Central memory CD8-positive, alpha-beta T cell (primary cell): ENCODE measurements around the gene RASA3.
A peak's percentile ranks its signal among the peaks of the same experiment; 100 is the strongest.

ENCODE experiments used
- ATAC-seq: fragments of 150-1000 bp; cut with Tn5 transposase; replicated peaks from 2 replicates; pipeline ENCODE4 v1.10.0; 2022; ENCODE audit warnings: mild to moderate bottlenecking, moderate FRiP score, moderate number of reproducible peaks; ENCODE audit not compliant: poor library complexity, severe bottlenecking; ENCODE audit errors: extremely low read depth
- DNase-seq, 2 donors: peaks; one replicate each; pipeline ENCODE4 v3.0.0; 2021; ENCODE audit warnings: low spot score in 2 of 2
- H3K27ac Mint-ChIP-seq: one replicate; pipeline ENCODE4 v1.8.0; 2022; ENCODE audit warnings: low read depth, mild to moderate bottlenecking, moderate library complexity, mixed read lengths
- H3K27me3 Mint-ChIP-seq: one replicate; pipeline ENCODE4 v1.8.0; 2022; ENCODE audit warnings: mixed read lengths
- H3K36me3 Mint-ChIP-seq: one replicate; pipeline ENCODE4 v1.8.0; 2022; ENCODE audit warnings: mild to moderate bottlenecking, moderate library complexity, mixed read lengths; ENCODE audit not compliant: insufficient read depth
- H3K4me1 Mint-ChIP-seq: one replicate; pipeline ENCODE4 v1.8.0; 2022; ENCODE audit warnings: mixed read lengths
- H3K4me3 Mint-ChIP-seq: one replicate; pipeline ENCODE4 v1.8.0; 2022; ENCODE audit warnings: mild to moderate bottlenecking, moderate library complexity, mixed read lengths
- H3K9me3 Mint-ChIP-seq: one replicate; pipeline ENCODE4 v1.8.0; 2022; ENCODE audit warnings: mixed read lengths

Gene RASA3

GRCh38 chr13:114031631-114032030 is 100.8 kb downstream of the RASA3 start:
- Mint-ChIP-seq H3K4me1 (peaks cover 42% of the 10 kb centered on the region), H3K9me3 (no peaks in the 10 kb centered on the region), H3K27ac (peak overlapping the region; percentile 64), H3K36me3 (peaks cover 51% of the 10 kb centered on the region), H3K27me3 (no peaks in the 10 kb centered on the region), H3K4me3 (no peak overlapping the region)
- DNase-seq (no peak), ATAC-seq (no peak)

- Mint-ChIP-seq H3K4me1 (peaks cover 35% of the 10 kb centered on the region), H3K27me3 (no peaks in the 10 kb centered on the region), H3K9me3 (no peaks in the 10 kb centered on the region), H3K27ac (peak overlapping the region; percentile 7), H3K4me3 (no peak overlapping the region), H3K36me3 (peaks cover 49% of the 10 kb centered on the region)
- DNase-seq (no peak), ATAC-seq (no peak)
Measured at GRCh38 chr13:114030666-114031610, 101.5 kb downstream of the RASA3 start.

- ATAC-seq (no peak), DNase-seq (no peak)
- H3K27ac Mint-ChIP-seq = no peak overlapping the region
- H3K9me3 Mint-ChIP-seq = no peaks in the 10 kb centered on the region
- no peaks in the 10 kb centered on the region for H3K27me3 Mint-ChIP-seq
- H3K4me1 Mint-ChIP-seq = peaks cover 35% of the 10 kb centered on the region
- no peak overlapping the region for H3K4me3 Mint-ChIP-seq
- peaks cover 50% of the 10 kb centered on the region for H3K36me3 Mint-ChIP-seq
Measured at GRCh38 chr13:114029866-114030625, 102.4 kb downstream of the RASA3 start.

GRCh38 chr13:114027826-114028225 is 104.6 kb downstream of the RASA3 start:
- H3K9me3 Mint-ChIP-seq = no peaks in the 10 kb centered on the region
- no peak overlapping the region for H3K4me3 Mint-ChIP-seq
- H3K27me3 Mint-ChIP-seq = no peaks in the 10 kb centered on the region
- H3K36me3 Mint-ChIP-seq = peaks cover 49% of the 10 kb centered on the region
- DNase-seq (no peak), ATAC-seq (no peak)
- no peak overlapping the region for H3K27ac Mint-ChIP-seq
- peaks cover 29% of the 10 kb centered on the region for H3K4me1 Mint-ChIP-seq

GRCh38 chr13:114027046-114027715 is 105.2 kb downstream of the RASA3 start:
- Mint-ChIP-seq H3K9me3 (no peaks in the 10 kb centered on the region), H3K27me3 (no peaks in the 10 kb centered on the region), H3K4me3 (peak overlapping the region; percentile 37), H3K36me3 (peaks cover 49% of the 10 kb centered on the region), H3K27ac (peak overlapping the region; percentile 29), H3K4me1 (peaks cover 24% of the 10 kb centered on the region)
- ATAC-seq (no peak), DNase-seq (no peak)

- H3K9me3 Mint-ChIP-seq = no peaks in the 10 kb centered on the region
- peak overlapping the region; percentile 37 for H3K4me3 Mint-ChIP-seq
- peaks cover 20% of the 10 kb centered on the region for H3K4me1 Mint-ChIP-seq
- ATAC-seq = no peak
- H3K27ac Mint-ChIP-seq = peak overlapping the region; percentile 29
- peaks cover 50% of the 10 kb centered on the region for H3K36me3 Mint-ChIP-seq
- DNase-seq = no peak
- H3K27me3 Mint-ChIP-seq = no peaks in the 10 kb centered on the region
Measured at GRCh38 chr13:114026481-114026880, 105.9 kb downstream of the RASA3 start.

GRCh38 chr13:114025714-114026431 is 106.5 kb downstream of the RASA3 start:
- Mint-ChIP-seq H3K36me3 (peaks cover 48% of the 10 kb centered on the region), H3K4me1 (peaks cover 14% of the 10 kb centered on the region), H3K9me3 (no peaks in the 10 kb centered on the region), H3K27ac (peak overlapping the region; percentile 49), H3K27me3 (no peaks in the 10 kb centered on the region), H3K4me3 (no peak overlapping the region)
- ATAC-seq (no peak), DNase-seq (no peak)

GRCh38 chr13:114025405-114025713 is 107.1 kb downstream of the RASA3 start:
- Mint-ChIP-seq H3K27ac (peak overlapping the region; percentile 49), H3K4me1 (peaks cover 9% of the 10 kb centered on the region), H3K9me3 (no peaks in the 10 kb centered on the region), H3K4me3 (no peak overlapping the region), H3K27me3 (no peaks in the 10 kb centered on the region), H3K36me3 (peaks cover 51% of the 10 kb centered on the region)
- DNase-seq = no peak
- ATAC-seq = no peak

GRCh38 chr13:114024603-114025404 is 107.6 kb downstream of the RASA3 start:
- ATAC-seq (no peak), DNase-seq (no peak)
- Mint-ChIP-seq H3K36me3 (peaks cover 51% of the 10 kb centered on the region), H3K27me3 (no peaks in the 10 kb centered on the region), H3K4me1 (peaks cover 4% of the 10 kb centered on the region), H3K9me3 (no peaks in the 10 kb centered on the region), H3K4me3 (no peak overlapping the region), H3K27ac (peak overlapping the region; percentile 49)

- H3K27ac Mint-ChIP-seq = peak overlapping the region; percentile 25
- no peaks in the 10 kb centered on the region for H3K27me3 Mint-ChIP-seq
- no peak overlapping the region for H3K4me3 Mint-ChIP-seq
- peaks cover 51% of the 10 kb centered on the region for H3K36me3 Mint-ChIP-seq
- no peak for ATAC-seq
- no peak for DNase-seq
- H3K4me1 Mint-ChIP-seq = no peaks in the 10 kb centered on the region
- H3K9me3 Mint-ChIP-seq = no peaks in the 10 kb centered on the region
Measured at GRCh38 chr13:114023716-114024602, 108.5 kb downstream of the RASA3 start.

GRCh38 chr13:114022876-114023275 is 109.5 kb downstream of the RASA3 start:
- no peaks in the 10 kb centered on the region for H3K27me3 Mint-ChIP-seq
- peaks cover 54% of the 10 kb centered on the region for H3K36me3 Mint-ChIP-seq
- DNase-seq (no peak), ATAC-seq (no peak)
- no peaks in the 10 kb centered on the region for H3K4me1 Mint-ChIP-seq
- no peak overlapping the region for H3K27ac Mint-ChIP-seq
- no peak overlapping the region for H3K4me3 Mint-ChIP-seq
- no peaks in the 10 kb centered on the region for H3K9me3 Mint-ChIP-seq
